AG10803 (cell line): ENCODE measurements around the gene OSM.

Experiments used
- DNase-seq: peaks from one replicate; pipeline ENCODE4 v3.0.0; 2010; ENCODE audit warnings: low read depth
- H3K4me3 ChIP-seq: 2 replicates; pipeline ENCODE4 v1.5.1; 2011; ENCODE audit warnings: mild to moderate bottlenecking, low read length, control low read depth
- TF ChIP-seq, protein P1 (sequence below): conservative IDR thresholded peaks from 2 replicates; pipeline ENCODE4 v1.5.1; 2011; ENCODE audit warnings: mild to moderate bottlenecking, low read length, control low read depth, inconsistent platforms

OSM gene

DNA sequence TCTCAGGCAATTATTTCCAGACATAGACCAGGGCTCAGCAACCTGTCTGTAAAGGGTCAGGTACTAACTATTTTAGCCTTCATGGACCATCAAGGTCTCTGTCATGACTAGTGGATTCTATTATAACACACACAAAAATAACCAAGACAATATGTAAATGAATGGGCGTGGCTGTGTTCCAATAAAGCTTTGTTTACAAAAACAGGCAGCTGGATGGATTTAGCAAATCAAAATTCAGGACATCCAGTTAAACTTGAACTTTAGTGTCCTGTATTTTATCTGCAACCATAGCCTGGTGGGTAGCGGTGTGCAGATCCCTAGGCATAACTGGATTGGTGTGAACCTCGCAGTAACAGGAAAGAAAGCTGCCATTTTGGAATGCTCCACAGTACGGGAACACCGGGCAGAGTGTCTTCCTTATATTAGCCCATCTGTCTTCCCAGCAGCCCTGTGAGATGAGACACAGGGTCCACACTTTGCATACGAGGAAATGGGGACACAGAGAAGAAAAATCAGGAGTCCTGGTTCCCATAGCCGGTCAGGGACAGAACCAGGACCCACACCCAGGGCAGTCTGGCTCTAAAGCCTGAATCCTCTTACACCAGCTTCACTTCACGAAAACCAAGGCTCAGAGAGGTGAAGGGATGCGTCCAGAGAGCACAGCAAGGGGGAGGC is 35.7 kb downstream of the OSM start:
- TF ChIP-seq, protein P1, sequence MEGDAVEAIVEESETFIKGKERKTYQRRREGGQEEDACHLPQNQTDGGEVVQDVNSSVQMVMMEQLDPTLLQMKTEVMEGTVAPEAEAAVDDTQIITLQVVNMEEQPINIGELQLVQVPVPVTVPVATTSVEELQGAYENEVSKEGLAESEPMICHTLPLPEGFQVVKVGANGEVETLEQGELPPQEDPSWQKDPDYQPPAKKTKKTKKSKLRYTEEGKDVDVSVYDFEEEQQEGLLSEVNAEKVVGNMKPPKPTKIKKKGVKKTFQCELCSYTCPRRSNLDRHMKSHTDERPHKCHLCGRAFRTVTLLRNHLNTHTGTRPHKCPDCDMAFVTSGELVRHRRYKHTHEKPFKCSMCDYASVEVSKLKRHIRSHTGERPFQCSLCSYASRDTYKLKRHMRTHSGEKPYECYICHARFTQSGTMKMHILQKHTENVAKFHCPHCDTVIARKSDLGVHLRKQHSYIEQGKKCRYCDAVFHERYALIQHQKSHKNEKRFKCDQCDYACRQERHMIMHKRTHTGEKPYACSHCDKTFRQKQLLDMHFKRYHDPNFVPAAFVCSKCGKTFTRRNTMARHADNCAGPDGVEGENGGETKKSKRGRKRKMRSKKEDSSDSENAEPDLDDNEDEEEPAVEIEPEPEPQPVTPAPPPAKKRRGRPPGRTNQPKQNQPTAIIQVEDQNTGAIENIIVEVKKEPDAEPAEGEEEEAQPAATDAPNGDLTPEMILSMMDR, result no peak
- H3K4me3 ChIP-seq, result no peak overlapping the region
- no peak for DNase-seq

DNA sequence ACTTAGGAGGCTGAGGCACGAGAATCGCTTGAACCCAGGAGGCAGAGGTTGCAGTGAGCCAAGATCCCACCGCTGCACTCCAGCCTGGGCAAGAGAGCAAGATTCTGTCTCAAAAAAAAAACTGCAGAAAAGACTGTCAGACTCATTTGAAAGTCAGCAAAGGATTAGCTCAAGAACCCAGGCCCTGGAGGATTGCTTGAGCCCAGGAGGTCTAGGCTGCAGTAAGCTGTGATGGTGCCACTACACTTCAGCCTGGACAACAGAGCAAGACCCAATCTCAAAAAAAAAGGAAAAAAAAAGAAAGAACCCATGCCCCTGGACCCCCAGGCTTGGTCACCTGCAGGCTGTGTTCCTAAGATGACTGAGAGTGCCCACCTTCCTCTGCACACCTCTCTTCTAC is 36.3 kb downstream of the OSM start:
- TF ChIP-seq, protein P1, result no peak
- H3K4me3 ChIP-seq, result no peak overlapping the region
- DNase-seq, result no peak

DNA sequence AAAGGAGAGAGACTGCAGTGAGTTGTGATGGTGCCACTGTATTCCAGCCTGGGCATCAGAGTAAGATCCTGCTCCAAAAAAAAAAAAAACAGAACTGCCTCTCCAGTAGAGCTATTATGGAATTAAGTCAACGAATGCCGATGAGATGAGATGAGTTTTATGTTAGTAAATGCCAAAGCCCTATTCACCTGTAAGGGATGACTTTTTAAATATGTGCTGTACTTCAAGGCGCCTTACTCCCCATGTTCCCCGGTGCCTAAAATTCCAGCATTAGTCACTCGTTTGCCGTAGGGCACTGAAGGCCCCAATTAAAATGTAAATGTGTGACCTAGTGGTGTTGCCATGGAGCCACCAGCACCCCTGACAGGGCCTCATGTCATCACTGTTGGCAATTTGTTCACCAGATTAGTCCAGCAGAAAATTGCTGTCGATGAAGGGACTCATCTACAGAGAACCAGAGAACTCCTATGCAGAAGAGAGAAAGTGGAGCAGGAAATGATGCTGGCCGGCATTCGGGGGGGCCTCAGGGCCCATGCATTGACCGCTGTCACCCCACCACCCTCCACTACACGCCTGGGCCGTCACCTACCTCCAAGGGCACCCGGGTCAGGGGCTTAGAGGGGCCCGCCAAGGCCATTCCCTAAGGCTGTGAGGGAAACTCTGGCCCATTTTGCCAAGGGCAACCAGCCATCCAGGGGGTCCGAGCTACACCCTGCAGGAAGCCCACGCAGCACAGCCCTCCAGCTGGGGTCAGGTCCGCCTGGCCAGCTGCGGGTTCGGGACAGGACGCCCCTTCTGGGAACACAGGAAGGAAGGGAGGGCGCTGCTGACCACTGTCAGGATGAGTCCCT is 37.9 kb downstream of the OSM start:
- H3K4me3 ChIP-seq, result no peak overlapping the region
- no peak for DNase-seq
- TF ChIP-seq, protein P1, result no peak

DNA sequence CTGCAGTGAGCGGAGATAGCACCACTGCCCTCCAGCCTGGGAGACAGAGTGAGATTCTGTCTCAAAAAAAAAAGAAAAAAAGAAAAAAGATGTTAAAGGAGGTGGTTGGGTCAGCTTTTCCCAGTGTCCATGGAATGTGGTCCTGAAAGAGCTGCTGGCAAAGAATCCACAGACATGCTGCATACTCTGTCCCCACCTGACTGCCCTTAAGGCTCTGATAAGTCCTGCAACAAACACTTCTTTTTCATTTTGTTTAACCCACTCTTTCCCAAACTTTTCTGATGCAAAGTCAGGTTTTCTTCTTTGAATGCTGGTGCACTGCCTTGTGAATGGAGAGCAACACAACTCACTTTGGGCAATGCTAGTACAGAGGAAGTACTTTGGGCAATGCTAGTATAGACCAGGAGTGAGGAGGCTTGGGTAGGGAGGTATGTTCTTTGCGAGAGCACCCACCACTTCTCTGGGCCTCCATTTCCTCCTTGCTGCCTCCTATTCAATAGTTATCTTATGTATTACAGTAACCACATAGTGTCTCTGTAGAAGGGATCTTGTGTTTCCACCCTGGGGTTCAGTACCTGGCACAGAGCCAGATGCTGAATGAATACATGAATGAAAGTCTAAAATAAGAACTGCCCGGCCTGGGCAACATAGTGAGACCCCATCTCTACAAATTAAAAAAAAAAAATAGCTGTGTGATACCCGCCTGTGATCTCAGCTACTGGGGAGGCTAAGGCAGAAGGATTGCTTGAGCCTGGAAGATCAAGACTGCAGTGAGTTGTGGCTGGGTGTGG is 39.0 kb downstream of the OSM start:
- no peak overlapping the region for H3K4me3 ChIP-seq
- DNase-seq, result no peak
- TF ChIP-seq, protein P1, result no peak

DNA sequence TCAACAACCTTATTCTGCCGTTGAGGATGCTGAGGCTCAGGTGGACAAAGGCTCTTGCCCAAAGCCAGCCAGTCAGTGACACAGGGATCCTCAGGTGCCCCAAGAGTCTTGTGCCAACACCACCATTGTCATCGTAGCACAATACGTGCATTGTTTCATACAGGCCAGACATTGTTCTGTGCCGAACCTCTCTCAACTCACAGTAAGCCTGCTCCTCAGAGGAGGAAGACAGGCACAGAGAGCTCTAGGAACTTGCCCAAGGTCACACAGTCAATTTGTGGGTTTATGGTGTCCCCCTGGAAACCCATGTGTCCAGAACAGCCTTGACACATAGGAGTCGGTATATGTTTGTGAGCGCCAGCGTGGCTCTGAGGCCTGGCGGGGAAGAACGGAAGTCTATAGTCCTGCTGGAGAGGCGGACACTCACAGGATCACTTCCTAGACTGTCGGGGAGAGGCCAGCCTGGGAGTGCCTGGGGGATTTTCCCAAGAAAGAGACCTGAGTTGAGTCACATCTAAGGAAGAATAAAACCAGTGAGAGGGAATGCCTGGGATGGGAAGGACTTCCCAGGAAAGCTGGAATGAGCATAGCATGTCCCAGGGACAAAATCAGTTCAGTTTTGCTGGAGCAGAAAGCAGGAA is 40.3 kb downstream of the OSM start:
- TF ChIP-seq, protein P1, result no peak
- H3K4me3 ChIP-seq, result no peak overlapping the region
- no peak for DNase-seq

DNA sequence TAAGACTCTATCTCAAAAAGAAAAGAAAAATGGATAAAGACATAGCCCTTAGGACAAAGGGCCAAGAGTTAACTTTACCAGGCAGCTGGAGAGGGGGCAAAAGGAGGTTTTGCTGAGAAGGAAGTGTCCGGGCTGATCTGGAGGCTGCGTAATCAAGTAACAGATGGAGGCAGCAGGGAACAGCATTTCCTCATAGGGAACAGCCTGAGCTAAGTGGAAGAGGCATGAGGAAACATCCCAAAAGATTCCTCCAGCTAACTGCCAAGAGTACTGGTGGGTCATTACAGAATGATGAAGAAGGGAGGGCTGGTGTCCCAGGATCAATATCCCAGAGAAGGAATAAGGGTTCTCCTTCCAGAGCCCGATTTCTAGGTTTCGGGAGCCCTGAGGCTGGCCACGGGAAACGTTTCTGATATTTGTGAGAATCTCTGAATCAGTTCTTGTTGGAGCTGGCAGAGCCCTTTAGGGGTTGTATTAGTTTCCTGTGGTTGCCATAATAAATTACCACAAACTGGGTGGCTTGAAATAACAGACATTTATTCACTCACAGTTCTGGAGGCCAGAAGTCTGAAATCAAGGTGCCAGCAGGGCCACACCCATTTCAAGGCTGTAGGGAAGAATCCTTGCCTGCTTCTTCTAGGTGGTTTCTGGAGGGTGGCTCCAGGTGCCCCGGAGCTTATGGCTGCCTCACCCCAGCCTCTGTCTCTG is 41.3 kb downstream of the OSM start:
- TF ChIP-seq, protein P1, result no peak
- DNase-seq, result no peak
- H3K4me3 ChIP-seq, result no peak overlapping the region
